HG03097 (cell line): ENCODE results near the gene CALCOCO2.
"Not testable (repeated sequence)": the region's sequence is repeated elsewhere in the genome, so short reads cannot be mapped to it uniquely, and the experiment has no call there.

Source experiments
- ATAC-seq: cut with Tn5 transposase; IDR thresholded peaks from one replicate; pipeline ENCODE4 v1.9.1; 2021; ENCODE audit not compliant: unreplicated experiment, low FRiP score

CALCOCO2 gene

DNA sequence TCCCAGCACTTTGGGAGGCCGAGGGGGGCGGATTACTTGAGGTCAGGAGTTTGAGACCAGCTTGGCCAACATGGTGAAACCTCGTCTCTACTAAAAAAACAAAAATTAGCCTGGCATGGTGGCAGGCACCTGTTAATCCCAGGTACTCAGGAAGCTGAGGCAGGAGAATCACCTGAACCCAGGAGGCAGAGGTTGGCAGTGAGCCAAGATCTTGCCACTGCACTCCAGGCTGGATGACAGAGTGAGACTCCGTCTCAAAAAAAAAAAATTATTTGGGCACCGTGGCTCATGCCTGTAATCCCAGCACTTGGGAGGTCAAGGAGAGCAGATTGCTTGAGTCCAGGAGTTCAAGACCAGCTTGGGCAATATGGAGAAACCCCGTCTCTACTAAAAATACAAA, 9.9 kb upstream of the CALCOCO2 start:
- not testable (repeated sequence) for ATAC-seq

DNA sequence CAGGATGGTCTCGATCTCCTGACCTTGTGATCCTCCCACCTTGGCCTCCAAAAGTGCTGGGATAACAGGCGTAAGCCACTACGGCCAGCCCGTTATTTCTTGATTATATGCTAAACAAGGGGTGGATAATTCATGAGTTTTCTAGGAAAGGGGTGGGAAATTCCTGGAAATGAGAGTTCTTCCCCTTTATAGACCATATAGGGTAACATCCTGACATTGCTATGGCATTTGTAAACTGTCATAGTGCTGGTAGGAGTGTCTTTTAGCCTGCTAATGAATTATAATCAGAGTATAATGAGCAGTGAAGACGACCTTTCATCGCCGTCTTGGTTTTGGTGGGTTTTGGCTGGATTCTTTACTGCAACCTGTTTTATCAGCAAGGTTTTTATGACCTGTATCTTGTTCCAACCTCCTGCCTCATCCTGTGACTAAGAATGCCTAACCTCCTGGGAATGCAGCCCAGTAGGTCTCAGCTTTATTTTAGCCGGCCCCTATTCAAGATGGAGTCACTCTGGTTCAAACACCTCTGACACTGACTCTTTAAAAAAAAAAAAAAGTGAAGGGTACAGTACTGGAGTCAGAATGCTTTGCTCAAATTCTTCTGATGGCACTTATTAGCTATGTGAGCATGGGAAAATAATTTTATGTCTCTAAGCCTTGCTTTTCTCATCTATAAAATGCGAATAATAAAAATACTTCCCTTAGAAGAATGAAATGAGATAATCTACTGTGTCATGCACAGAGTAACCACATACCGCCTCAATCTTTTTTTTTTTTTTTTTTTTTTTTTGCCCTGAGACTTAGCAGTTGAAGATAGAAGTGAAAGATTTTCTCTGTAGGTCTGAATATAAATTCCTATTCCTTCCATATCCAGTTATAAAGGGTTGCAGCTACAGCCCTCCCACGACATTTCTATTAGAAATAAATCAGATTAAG, 5.1 kb upstream of the CALCOCO2 start:
- no peak for ATAC-seq

DNA sequence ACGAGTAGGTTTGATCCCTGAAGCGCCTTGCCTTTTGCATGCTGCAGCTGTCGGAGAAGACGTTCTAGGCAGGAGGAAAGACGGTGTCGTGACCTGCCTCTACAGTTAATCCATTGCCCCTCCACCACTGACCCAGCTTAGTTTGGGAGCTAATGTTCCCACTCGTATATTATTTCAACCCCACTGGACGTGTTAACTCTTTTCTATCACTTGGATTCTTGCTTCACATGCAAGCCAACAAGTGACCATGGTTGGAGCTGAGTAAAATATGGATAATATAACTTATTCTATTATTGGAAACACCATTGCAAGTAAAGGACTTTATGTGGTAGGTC, 681 bp downstream of the CALCOCO2 start:
- no peak for ATAC-seq

DNA sequence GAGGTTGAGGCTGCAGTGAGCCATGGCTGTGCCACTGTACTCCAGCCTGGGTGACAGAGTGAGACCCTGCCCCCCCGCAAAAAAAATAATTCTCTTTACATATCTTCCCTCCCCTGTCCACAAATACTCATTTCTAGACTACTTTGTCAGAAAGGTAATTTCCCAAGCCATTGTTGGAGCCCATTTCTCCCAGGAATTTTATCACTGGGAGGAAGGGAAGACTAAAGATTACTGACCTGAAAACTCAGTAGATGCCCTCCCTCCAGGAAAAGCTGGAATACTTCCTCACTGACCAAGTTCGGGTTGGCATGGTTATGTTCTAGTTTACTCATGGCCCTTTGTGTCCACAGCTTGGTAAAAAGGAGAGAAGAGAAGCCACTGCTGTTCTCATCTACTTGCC, 4.1 kb downstream of the CALCOCO2 start:
- no peak for ATAC-seq

DNA sequence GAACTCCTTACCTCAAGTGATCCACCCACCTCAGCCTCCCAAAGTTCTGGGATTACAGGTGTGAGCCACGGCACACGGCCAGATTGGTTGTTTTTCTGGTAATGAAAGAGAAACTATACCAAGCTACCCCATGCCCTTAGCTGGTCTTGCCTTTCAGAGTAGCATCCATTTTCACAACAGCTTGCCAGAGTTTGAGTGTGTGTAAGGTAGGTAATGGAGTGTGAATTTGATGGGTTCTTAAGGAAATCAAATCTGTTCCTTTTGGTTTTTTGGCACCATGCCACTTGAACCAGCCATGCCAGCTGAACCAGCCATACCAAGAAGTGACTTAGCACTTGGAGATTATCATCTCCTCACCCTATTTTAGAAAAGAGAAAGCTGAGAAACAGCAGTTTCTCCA, 5.1 kb downstream of the CALCOCO2 start:
- no peak for ATAC-seq

DNA sequence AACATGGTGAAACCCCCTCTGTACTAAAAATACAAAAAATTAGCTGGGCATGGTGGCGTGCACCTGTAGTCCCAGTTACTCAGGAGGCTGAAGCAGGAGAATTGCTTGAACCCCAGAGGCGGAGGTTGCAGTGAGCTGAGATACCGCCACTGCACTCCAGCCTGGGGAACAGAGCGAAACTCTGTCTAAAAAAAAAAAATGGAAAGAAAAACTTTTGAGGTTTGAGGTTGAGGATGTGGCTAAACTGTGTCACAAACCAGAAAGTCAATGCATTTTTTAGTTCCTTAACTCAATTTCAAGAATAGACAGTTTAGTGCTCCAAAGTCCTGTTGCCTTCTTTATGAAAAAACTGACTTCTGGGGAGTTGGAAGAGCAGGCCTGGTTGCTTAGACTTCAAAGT, 6.6 kb downstream of the CALCOCO2 start:
- not testable (repeated sequence) for ATAC-seq

DNA sequence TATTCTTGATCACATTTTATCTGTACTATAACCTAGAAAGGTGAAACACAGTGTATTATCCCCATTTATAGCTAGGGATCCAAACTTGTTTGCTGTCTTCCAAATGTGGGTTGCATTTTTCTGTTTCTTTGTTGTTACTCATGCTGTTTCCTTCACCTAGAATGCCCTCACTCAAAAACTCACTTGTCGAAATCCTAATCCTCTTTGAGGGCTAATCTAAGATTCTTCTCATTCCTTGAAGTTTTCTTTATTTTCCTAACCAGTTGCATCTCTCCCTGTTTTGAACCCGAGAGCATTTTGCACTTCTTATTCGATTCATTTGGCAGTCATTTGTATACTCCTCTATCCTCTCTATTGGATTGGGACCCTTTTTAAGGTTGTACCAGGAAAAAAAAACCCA, 9.6 kb downstream of the CALCOCO2 start:
- ATAC-seq, result no peak

DNA sequence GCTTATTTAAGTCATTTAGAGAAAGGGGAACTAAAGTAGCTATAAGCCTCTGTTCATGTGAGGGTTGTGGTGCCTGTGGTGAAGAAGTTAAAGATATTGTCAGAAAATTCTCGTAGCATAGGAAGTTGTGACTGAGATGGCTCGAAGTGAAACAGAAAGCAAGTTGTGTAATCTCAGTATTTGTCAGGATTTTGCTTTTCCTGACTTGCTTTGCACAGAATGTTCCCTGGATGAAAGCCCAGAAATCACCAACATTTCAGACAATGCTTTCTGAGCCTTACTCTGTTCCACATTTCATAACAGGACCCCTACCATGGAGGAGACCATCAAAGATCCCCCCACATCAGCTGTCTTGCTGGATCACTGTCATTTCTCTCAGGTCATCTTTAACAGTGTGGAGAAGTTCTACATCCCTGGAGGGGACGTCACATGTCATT, 10.6 kb downstream of the CALCOCO2 start:
- ATAC-seq, result peak; percentile 65

DNA sequence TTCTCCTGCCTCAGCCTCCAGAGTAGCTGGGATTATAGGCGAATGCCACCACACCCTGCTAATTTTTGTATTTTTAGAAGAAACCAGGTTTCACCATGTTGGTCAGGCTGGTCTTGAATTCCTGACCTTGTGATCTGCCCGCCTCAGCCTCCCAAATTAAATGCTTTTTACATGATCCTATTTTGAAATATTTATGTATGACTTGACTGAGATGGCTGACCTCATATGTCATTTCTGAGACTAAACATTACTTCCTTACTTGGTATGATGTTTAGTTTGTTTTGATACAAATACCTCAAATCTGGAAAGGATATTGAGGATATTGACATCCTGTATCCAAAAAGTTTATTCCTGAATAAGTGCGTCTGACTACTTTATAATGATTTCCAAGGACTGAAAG, 11.9 kb downstream of the CALCOCO2 start:
- no peak for ATAC-seq

DNA sequence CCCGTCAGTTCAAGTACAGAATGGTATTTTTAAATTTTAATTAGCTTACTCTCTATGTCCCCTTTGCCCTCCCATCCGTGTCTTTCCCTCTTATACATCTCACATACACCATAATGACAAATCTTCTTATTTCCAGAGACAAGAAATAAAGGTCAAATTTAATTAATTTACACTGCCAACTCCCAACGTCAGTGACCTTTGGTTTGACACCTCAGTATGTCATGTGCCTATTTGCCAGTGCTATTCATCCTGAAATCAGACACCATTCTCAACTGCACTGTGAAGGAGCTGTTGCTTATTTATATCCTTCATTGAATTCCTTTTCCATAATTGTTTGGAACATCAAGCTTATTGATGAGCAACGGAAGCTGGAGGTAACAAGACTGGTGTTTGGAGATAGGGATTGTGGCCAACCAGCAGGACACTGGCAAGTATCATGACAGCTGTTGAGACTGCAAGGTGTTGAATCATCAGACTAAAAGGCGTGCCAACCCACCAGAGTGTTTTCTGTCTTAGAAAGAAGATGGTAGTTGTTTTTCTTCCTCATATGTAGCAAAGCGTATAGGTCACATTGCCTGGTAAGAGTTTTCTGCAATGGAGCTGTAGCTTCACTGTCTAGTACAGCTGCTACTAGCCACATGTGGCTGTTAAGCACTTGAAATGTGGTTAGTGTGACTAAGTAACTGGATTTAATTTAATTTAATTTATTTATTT, 12.5 kb downstream of the CALCOCO2 start:
- no peak for ATAC-seq

DNA sequence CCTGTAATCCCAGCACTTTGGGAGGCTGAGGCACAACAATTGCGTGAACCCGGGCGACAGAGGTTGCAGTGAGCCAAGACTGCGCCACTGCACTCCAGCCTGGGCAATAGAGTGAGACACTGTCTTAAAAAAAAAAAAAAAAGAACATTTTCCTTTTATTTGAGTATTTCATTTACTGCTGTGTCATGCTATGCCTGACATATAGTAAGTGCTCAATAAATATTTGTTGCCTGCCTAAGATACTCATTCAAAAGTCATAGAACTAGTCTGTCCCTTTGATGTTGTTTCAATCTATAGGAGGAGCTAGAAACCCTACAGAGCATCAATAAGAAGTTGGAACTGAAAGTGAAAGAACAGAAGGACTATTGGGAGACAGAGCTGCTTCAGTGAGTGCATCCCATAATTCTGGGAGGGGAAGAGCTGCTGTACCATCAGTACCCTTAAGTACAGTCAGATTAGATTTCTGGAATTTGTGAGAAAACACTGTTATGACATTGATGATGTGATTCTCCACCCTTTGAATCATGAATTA, 20.0 kb downstream of the CALCOCO2 start:
- no peak for ATAC-seq

DNA sequence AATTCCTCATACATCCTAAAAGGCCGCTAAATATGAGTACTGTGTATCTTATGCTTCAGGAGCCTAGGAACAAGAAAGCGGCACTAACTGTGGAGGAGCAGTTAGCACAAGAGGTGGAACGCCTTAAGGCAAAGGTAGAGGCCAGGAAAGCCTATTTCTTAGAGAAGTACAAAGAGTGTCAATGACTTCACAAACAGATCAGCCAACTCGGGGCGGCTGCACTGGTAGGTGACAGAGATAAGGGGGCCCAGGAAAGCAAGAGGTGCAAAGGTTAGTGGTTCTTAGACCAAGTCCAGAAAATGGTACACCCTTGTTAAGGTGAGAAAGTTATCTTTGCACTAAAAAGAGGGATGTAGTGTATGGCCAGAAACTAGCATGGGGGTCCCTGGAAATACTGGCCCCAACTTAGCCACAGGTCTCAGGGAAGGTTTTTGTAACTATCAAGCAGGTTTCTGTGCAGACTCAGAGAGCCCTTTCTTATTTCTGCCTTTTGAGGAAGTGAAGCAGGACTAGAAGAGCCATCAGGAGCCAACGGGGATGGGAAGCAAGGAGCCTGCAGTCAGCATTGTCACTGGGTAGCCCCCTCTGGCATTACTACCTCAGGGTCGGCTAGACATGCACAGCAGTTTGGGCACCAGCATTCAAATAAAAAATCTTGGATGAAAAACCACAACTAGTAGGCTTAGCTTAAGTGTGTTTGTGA, 24.1 kb downstream of the CALCOCO2 start:
- no peak for ATAC-seq

DNA sequence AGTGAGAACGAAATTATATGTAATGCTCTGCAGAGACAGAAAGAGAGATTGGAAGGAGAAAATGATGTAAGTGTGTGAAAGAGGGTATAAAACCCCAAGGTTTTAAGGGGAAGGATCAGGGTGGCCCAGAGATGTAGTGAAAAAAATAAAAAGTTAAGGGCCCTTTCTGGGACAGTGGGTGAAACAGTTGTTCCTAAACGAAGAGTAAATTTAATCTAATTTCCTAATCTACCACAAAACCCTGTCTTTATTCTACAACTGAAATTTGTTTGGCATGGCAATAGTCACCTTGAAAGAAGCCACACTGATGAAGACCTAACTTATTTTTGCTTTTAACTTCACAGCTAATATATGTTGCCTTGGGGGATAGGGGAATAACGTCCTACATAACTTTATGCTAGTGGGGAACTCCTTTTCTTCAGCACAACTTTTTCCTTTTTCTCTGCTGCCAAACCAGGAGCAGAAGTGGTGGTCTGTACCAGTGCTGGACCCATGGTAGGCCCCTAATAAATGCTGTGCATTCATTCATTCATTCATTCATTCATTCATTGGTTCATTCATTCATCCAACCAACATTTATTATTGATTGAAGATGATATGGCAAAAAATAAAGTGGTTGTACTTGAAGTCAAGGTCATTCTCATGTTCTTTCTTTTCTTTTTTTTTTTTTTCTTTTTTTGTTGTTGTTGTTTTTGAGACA, 25.4 kb downstream of the CALCOCO2 start:
- ATAC-seq, result no peak

DNA sequence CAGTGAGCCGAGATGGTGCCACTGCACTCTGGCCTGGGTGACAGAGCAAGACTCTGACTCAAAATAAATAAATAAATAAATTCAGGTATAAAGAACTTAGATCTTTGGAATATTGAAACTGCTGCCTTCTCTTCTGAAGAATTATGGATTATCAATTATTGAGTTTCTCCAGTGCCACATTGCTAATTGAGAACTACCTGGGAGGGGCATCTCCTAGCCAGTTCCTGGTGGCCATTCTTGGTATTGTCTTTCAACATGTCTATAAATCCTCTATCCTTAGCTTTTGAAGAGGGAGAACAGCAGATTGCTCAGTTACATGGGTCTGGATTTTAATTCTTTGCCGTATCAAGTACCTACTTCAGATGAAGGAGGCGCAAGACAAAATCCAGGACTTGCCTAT, 29.2 kb downstream of the CALCOCO2 start:
- no peak for ATAC-seq

DNA sequence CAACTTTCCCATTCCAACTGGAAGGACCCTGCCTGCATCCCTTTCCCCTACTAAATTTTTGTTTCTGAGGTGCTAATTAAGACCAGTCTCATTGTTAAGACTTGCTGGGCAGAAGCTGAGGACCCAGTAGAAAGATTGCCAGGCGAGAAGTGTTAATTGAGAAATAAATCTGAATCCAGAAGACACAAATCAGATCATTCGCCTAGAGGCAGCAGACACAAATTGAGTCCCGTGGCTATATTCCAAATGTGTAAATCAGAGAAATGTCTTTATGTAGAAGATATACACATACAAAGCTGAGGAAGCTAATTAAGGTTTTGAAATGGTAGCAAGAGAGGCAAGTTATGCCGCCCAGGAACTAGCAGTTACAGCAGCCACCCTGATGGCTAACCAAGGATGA, 29.6 kb downstream of the CALCOCO2 start:
- ATAC-seq, result no peak

DNA sequence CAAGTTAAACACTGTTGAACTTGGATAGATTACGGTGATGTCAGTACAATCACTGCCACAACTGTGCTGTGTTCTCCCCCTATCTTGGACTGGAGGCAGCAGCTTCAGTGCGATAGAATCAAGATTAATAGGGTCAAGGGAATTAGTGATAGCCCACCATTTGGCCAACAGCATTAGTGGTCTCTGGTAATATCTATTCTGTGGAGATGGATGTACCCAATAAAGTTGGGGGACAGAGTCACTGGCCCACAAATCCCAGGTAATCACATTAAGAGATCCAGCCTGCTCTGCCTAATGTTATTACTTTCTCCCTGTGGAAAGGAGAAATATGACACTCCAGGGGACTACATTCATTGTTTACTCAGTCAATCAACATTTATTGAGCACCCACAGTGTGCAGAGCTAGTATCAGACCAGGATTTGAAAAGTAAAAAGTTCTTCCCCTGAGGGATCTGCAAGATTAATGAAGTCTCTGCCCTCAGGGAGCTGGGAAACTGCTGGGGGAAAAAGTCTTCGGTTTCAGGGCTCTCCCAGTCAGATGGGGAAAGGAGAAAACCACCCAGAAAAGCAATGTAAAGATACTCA, 38.2 kb downstream of the CALCOCO2 start:
- ATAC-seq, result no peak

DNA sequence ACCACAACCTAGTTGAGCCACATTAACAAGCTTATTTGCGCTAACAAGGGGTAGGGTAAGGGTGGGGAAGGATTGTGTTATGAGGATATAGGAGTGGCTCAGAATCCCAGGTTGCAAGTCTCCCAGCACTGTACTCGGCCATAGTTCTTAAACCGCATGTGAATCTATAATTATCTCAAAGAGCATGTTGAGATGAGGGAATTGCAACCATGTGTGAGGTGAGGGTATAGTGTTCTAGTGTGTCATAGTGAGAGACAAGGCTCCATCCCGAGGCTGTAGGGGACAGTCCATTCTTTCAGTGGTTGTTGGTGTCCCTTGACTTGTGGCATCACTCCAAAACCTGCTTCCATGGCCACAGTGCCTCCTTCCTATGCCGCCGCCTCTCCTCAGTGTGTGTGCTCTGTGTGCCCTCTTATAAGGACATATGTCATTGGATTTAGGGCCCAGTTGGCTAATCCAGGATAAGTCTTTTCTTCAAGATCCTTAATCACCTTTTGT, 39.0 kb downstream of the CALCOCO2 start:
- ATAC-seq, result no peak

DNA sequence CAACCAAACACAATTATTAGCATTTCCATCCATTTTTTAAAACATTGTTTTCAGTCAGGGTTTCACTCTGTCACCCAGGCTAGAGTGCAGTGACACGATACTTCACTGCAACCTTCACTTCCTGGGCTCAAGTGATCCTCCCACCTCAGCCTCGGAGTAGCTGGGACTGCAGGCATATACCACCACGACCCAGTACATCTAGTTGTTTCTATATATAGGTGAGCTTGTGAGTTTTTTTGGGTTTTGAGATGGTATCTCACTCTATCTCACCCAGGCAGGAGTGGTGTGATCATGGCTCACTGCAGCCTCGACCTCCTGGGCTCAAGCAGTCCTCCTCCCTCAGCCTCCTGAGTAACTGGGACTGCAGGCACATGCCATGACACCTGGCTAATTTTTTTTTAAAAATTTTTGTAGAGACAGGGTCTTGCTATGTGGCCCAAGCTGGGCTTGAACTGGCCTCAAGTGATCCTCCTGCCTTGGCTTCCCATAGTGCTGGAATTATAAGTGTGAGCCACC, 40.3 kb downstream of the CALCOCO2 start:
- no peak for ATAC-seq

DNA sequence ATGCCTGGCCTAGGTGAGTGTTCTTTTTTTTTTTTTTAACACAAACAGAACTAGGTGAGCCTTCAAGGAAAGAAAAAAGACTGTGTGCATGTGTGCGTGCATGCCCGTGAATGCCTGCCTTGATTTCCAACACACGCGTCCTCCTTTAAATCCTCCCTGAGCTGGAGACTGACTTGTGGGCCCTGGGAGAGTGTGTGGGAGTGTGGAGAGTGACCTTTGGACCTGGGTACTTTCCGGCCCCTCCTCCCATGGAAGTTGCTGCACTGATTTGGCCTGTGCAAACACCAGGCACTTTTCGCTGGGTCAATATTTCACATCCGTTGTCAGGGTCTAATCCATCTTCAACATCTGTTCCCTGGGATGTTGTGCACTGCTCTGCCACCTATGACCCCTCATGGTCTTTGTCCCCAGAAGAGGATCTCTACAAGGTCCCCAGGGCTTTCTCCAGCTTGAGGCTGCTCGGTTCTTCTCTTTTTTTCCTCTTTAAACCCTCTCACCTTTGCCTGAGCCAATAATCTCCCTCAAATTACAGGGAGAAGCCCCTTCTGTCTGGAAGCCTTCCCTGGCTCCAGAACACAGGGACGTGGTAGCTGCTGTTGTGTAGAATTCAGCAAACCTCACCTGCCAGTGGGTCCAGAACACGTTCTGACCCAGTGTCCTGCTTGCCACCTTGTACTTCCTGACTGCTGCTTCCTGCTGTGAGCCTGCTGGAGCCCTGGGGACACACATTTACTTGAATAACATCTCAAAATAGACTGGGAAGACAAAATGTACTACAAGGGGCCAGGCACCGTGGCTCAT, 40.9 kb downstream of the CALCOCO2 start:
- no peak for ATAC-seq
